Naive thymus-derived CD4-positive, alpha-beta T cell (primary cell): ENCODE data around the gene BICD1. TPM values are rescaled to one million over a fixed set of nuclear protein-coding genes. Genes with fewer than 3 reads are reported as not detected.

Source experiments
- ATAC-seq: fragments of 150-1000 bp; cut with Tn5 transposase; 2 replicates; pipeline ENCODE4 v1.10.0; 2021; ENCODE audit warnings: mild to moderate bottlenecking, moderate library complexity
- CTCF ChIA-PET: fragments of 350-600 bp; sonication (Branson Sonifier 250); formaldehyde crosslinking; loops from one replicate; lab custom pipeline; 2021; ENCODE audit warnings: antibody characterized with exemption; lab: Charles Lee
- POLR2A ChIA-PET: fragments of 350-600 bp; sonication (Branson Sonifier 250); formaldehyde crosslinking; loops from one replicate; lab custom pipeline; 2021; ENCODE audit warnings: antibody characterized with exemption, inconsistent platforms; lab: Charles Lee
- DNase-seq, 9 donors: peaks; one replicate each; pipeline versions ENCODE4 v3.0.0 to v3.0.0-alpha.2; 2020 to 2022; ENCODE audit warnings: mixed read lengths in 1 of 9
- H3K27ac ChIP-seq: one replicate; pipeline ENCODE4 v1.7.0; 2013; ENCODE audit warnings: mild to moderate bottlenecking, low read depth, low read length, moderate library complexity
- H3K27me3 ChIP-seq, 2 donors: one replicate each; pipeline ENCODE4 v1.7.0; 2013; ENCODE audit warnings: low read length in 2 of 2, mild to moderate bottlenecking in 2 of 2, moderate library complexity in 2 of 2; ENCODE audit not compliant: control insufficient read depth in 2 of 2, insufficient read depth in 2 of 2
- H3K36me3 ChIP-seq, 3 experiments: 1 replicate in 2 of 3; 2 replicates in 1 of 3; pipeline ENCODE4 v1.7.0; 2013; ENCODE audit warnings: low read length in 3 of 3, mild to moderate bottlenecking in 3 of 3, moderate library complexity in 1 of 3; ENCODE audit not compliant: insufficient read depth in 3 of 3, control insufficient read depth in 2 of 3
- H3K4me1 ChIP-seq, 2 donors: one replicate each; pipeline ENCODE4 v1.7.0; 2013; ENCODE audit warnings: low read length in 2 of 2, mild to moderate bottlenecking in 2 of 2, moderate library complexity in 1 of 2; ENCODE audit not compliant: control insufficient read depth in 2 of 2, insufficient read depth in 2 of 2
- H3K4me3 ChIP-seq: 2 replicates; pipeline ENCODE4 v1.7.0; 2013; ENCODE audit warnings: mild to moderate bottlenecking, low read length
- H3K9me3 ChIP-seq, 3 experiments: 1 replicate in 2 of 3; 2 replicates in 1 of 3; pipeline ENCODE4 v1.7.0; 2013; ENCODE audit warnings: low read length in 3 of 3; ENCODE audit not compliant: control insufficient read depth in 2 of 3
- H3K27ac Mint-ChIP-seq, 9 donors: one replicate each; pipeline ENCODE4 v1.8.0; 2020 to 2022; ENCODE audit warnings: mixed read lengths in 9 of 9, mild to moderate bottlenecking in 8 of 9, moderate library complexity in 5 of 9, inconsistent platforms in 2 of 9
- H3K27me3 Mint-ChIP-seq, 5 donors: one replicate each; pipeline ENCODE4 v1.8.0; 2021 to 2022; ENCODE audit warnings: mixed read lengths in 5 of 5, mild to moderate bottlenecking in 1 of 5
- H3K36me3 Mint-ChIP-seq, 5 donors: one replicate each; pipeline ENCODE4 v1.8.0; 2020 to 2022; ENCODE audit warnings: mixed read lengths in 5 of 5, mild to moderate bottlenecking in 3 of 5, inconsistent platforms in 1 of 5
- H3K4me1 Mint-ChIP-seq, 7 donors: one replicate each; pipeline ENCODE4 v1.8.0; 2020 to 2022; ENCODE audit warnings: mixed read lengths in 7 of 7, mild to moderate bottlenecking in 3 of 7, inconsistent platforms in 1 of 7
- H3K4me3 Mint-ChIP-seq, 10 donors: one replicate each; pipeline ENCODE4 v1.8.0; 2020 to 2022; ENCODE audit warnings: mild to moderate bottlenecking in 10 of 10, mixed read lengths in 10 of 10, moderate library complexity in 6 of 10, inconsistent platforms in 2 of 10
- H3K9me3 Mint-ChIP-seq, 11 donors: one replicate each; pipeline ENCODE4 v1.8.0; 2020 to 2022; ENCODE audit warnings: mixed read lengths in 11 of 11, mild to moderate bottlenecking in 4 of 11, inconsistent platforms in 1 of 11, moderate library complexity in 1 of 11
- intact Hi-C, 2 donors: fragments of 100-400 bp; cut with micrococcal nuclease; formaldehyde crosslinking; loops; one replicate each; pipeline ENCODE4 v1.15.1; 2023
- polyA plus RNA-seq, 2 donors: library from polyadenylated mRNA; unstranded; fragments of 300-500 nt; fragmentation: Illumina TruSeq; gene quantifications; one replicate each; pipeline ENCODE4 v1.2.3, GENCODE V29; 2021
- total RNA-seq, 6 experiments: library from RNA in 5 of 6; stranded (reverse) in 5 of 6; gene quantifications; 1 replicate in 5 of 6; 2 replicates in 1 of 6; pipeline ENCODE4 v1.2.3 and lab custom pipeline; 2021 to 2026

BICD1 gene
- total and polyA plus RNA-seq, 7 experiments from 2014 or later, result 6.3 to 25.1 (median 17.4) TPM

DNA sequence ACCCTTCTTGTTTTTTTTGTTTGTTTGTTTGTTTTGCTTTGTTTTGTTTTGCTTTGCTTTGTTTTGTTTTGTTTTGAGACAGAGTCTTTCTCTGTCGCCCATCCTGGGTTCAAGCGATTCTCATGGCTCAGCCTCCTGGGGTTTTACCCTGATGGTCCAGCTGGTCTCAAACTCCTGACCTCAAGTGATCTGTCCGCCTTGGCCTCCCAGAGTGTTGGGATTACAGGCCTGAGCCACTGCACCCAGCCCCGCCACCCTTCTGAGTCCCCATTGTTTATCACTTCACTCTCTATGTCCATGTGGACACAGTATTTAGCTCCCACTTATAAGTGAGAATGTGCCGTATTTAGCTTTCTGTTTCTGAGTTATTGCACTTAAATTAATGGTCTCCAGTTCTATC is 36.9 kb upstream of the BICD1 start:
- Histone ChIP-seq H3K4me1 (no peaks in the 10 kb centered on the region), H3K36me3 (no peaks in the 10 kb centered on the region), H3K27me3 (no peaks in the 10 kb centered on the region), H3K27ac (no peak overlapping the region), H3K9me3 (no peaks in the 10 kb centered on the region), H3K4me3 (no peak overlapping the region)
- Mint-ChIP-seq H3K4me1 (peaks cover 0 to 7% (median 0%) of the 10 kb centered on the region in 7 donors), H3K36me3 (peaks cover 0 to 8% (median 0%) of the 10 kb centered on the region in 5 donors), H3K4me3 (no peak overlapping the region), H3K27ac (peak overlapping the region in 1 of 9 donors; percentile 36), H3K27me3 (peaks cover 0 to 8% (median 0%) of the 10 kb centered on the region in 5 donors), H3K9me3 (peaks cover 0 to 7% (median 5%) of the 10 kb centered on the region in 11 donors)
- ChIA-PET POLR2A (no interaction called here), CTCF (no interaction called here)
- intact Hi-C loops, result loop anchor here in 1 of 2 donors (10.0 kb wide), 2 partner anchors 65 to 665 kb away; no protein-coding TSS in a partner anchor
- DNase-seq (no peak), ATAC-seq (no peak)

- Histone ChIP-seq H3K36me3 (no peaks in the 10 kb centered on the region), H3K9me3 (no peaks in the 10 kb centered on the region), H3K27ac (no peak overlapping the region), H3K4me1 (no peaks in the 10 kb centered on the region), H3K27me3 (no peaks in the 10 kb centered on the region), H3K4me3 (no peak overlapping the region)
- H3K36me3 Mint-ChIP-seq, result peaks cover 0 to 8% (median 0%) of the 10 kb centered on the region in 5 donors
- CTCF ChIA-PET, result interaction anchor here (1.2 kb wide), 1 partner anchor 417 kb away, joined by 3 read pairs; no protein-coding TSS in a partner anchor
- H3K4me1 Mint-ChIP-seq, result peaks cover 0 to 7% (median 0%) of the 10 kb centered on the region in 7 donors
- peaks cover 0 to 8% (median 0%) of the 10 kb centered on the region in 5 donors for H3K27me3 Mint-ChIP-seq
- ATAC-seq (no peak), DNase-seq (no peak)
- POLR2A ChIA-PET, result no interaction called here
- peak overlapping the region in 1 of 9 donors; percentile 18 for H3K27ac Mint-ChIP-seq
- intact Hi-C loops, result no loop called here
- no peak overlapping the region for H3K4me3 Mint-ChIP-seq
- H3K9me3 Mint-ChIP-seq, result peaks cover 0 to 7% (median 5%) of the 10 kb centered on the region in 11 donors
Observed at GRCh38 chr12:32070370-32070769, 36.3 kb upstream of the BICD1 start.

GRCh38 chr12:32072102-32072501 is 34.5 kb upstream of the BICD1 start:
- H3K9me3 Mint-ChIP-seq, result peaks cover 0 to 7% (median 5%) of the 10 kb centered on the region in 11 donors
- POLR2A ChIA-PET, result interaction anchor here (0.6 to 0.7 kb wide), 2 partner anchors 12 to 851 kb away, joined by 5 to 6 read pairs; no protein-coding TSS in a partner anchor
- no peak overlapping the region for H3K4me3 Mint-ChIP-seq
- no peak overlapping the region for H3K27ac Mint-ChIP-seq
- Histone ChIP-seq H3K27me3 (no peaks in the 10 kb centered on the region), H3K9me3 (no peaks in the 10 kb centered on the region), H3K27ac (no peak overlapping the region), H3K4me3 (no peak overlapping the region), H3K36me3 (no peaks in the 10 kb centered on the region), H3K4me1 (no peaks in the 10 kb centered on the region)
- DNase-seq (no peak), ATAC-seq (no peak)
- intact Hi-C loops, result no loop called here
- peaks cover 0 to 3% (median 0%) of the 10 kb centered on the region in 7 donors for H3K4me1 Mint-ChIP-seq
- H3K27me3 Mint-ChIP-seq, result peaks cover 0 to 8% (median 0%) of the 10 kb centered on the region in 5 donors
- CTCF ChIA-PET, result no interaction called here
- peaks cover 0 to 3% (median 0%) of the 10 kb centered on the region in 5 donors for H3K36me3 Mint-ChIP-seq

DNA sequence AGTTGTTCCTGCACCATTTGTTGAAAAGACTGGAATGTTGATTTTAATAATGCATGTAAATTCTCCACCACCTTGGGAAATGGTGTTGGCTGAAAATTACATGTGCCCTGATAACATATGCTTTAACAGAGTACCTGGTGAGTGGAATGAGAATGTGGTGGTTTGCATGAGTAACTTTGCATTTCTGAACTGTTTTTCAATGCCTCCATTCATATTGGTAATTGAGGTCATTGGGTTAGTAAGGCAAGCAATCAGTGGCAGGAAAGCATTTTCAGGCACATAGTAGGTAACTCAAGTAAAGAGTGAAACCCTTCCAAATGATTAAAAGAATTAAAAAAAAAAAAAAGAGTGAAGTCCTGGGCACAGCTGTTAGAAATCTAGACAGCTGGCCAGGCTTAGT is 32.2 kb upstream of the BICD1 start:
- Mint-ChIP-seq H3K9me3 (peaks cover 0 to 7% (median 5%) of the 10 kb centered on the region in 11 donors), H3K4me1 (peaks cover 0 to 2% (median 0%) of the 10 kb centered on the region in 7 donors), H3K27me3 (peaks cover 0 to 8% (median 0%) of the 10 kb centered on the region in 5 donors), H3K27ac (no peak overlapping the region), H3K4me3 (no peak overlapping the region), H3K36me3 (peaks cover 0 to 3% (median 0%) of the 10 kb centered on the region in 5 donors)
- POLR2A ChIA-PET, result no interaction called here
- no peaks in the 10 kb centered on the region for H3K4me1 ChIP-seq
- no peaks in the 10 kb centered on the region for H3K36me3 ChIP-seq
- no peak overlapping the region for H3K27ac ChIP-seq
- H3K4me3 ChIP-seq, result no peak overlapping the region
- DNase-seq (no peak), ATAC-seq (no peak)
- CTCF ChIA-PET, result no interaction called here
- H3K27me3 ChIP-seq, result no peaks in the 10 kb centered on the region
- H3K9me3 ChIP-seq, result no peaks in the 10 kb centered on the region
- intact Hi-C loops, result no loop called here

DNA sequence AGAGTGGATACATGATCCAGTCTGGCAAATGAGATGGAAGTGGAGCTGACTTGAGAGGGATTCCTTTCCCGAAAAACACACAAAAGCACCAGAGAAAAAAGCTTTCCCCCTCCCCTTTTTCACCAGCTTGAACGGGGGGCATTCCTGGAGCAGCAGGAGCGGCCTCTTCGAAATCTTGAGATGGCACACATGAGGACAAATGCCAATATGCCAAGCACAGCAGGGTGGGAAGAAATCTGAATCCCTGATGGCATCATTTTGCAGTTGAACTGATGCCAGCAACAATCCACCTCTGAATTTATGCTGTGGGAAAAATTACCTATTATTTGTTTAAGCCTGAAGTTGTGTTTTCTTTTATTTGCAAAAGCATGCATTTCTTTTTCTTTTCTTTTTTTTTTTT is 29.7 kb upstream of the BICD1 start:
- ATAC-seq, result no peak
- Mint-ChIP-seq H3K27me3 (no peaks in the 10 kb centered on the region), H3K9me3 (peaks cover 0 to 7% (median 5%) of the 10 kb centered on the region in 11 donors), H3K4me3 (no peak overlapping the region), H3K4me1 (peaks cover 0 to 2% (median 0%) of the 10 kb centered on the region in 7 donors), H3K27ac (no peak overlapping the region), H3K36me3 (no peaks in the 10 kb centered on the region)
- ChIA-PET CTCF (interaction anchor here (0.5 kb wide), 1 partner anchor 554 kb away, joined by 3 read pairs; no protein-coding TSS in a partner anchor), POLR2A (no interaction called here)
- intact Hi-C loops, result no loop called here
- Histone ChIP-seq H3K27me3 (no peaks in the 10 kb centered on the region), H3K9me3 (no peaks in the 10 kb centered on the region), H3K36me3 (no peaks in the 10 kb centered on the region), H3K27ac (no peak overlapping the region), H3K4me3 (no peak overlapping the region), H3K4me1 (no peaks in the 10 kb centered on the region)
- DNase-seq, result no peak

DNA sequence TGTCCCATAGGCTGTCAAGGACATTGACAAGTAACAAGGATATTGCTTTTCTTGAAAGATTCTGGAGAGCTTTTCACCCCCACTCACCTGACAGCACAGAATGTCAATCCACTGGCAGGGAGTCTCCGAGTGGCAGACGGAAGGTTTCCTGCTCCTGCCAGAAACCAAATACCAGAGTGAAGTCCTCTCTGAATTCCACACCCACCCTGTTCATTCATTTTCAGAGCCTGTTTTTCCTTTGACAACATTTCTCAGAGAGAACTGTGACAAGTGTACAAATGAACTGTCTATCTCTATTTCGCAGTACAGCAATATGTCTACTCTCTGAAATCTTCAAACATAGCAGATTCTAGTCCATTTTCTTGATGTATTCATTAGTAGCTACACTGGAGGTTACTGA is 26.2 kb upstream of the BICD1 start:
- Mint-ChIP-seq H3K36me3 (no peaks in the 10 kb centered on the region), H3K27me3 (no peaks in the 10 kb centered on the region), H3K9me3 (peaks cover 0 to 1% (median 0%) of the 10 kb centered on the region in 11 donors), H3K27ac (no peak overlapping the region), H3K4me3 (no peak overlapping the region), H3K4me1 (peaks cover 0 to 2% (median 0%) of the 10 kb centered on the region in 7 donors)
- ATAC-seq (no peak), DNase-seq (no peak)
- H3K4me1 ChIP-seq, result no peaks in the 10 kb centered on the region
- no peaks in the 10 kb centered on the region for H3K9me3 ChIP-seq
- H3K36me3 ChIP-seq, result no peaks in the 10 kb centered on the region
- H3K4me3 ChIP-seq, result no peak overlapping the region
- intact Hi-C loops, result no loop called here
- no peaks in the 10 kb centered on the region for H3K27me3 ChIP-seq
- no peak overlapping the region for H3K27ac ChIP-seq
- CTCF ChIA-PET, result no interaction called here
- POLR2A ChIA-PET, result no interaction called here

DNA sequence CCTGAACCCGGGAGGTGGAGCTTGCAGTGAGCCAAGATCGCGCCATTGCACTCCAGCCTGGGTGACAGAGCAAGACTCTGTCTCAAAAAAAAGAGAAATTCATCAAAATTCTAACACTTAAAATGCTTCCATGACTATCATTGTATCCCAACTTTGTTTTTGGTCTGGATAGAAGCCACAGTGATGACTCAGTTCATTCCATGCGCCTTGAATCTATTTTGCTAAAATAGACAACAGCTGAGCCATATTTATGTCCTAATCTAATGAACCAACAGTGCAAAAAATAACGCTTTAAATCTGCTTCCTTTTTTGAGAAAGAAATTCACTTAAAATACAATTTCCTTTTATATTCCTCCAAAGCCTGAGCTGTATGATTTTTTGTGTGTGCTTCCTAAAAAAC is 23.2 kb upstream of the BICD1 start:
- no peak for ATAC-seq
- no peaks in the 10 kb centered on the region for H3K9me3 ChIP-seq

More for the DNA sequence above, 23.2 kb upstream of the BICD1 start:
- POLR2A ChIA-PET, result no interaction called here
- Mint-ChIP-seq H3K4me3 (no peak overlapping the region), H3K27me3 (no peaks in the 10 kb centered on the region), H3K9me3 (no peaks in the 10 kb centered on the region), H3K36me3 (no peaks in the 10 kb centered on the region), H3K27ac (no peak overlapping the region), H3K4me1 (peaks cover 0 to 2% (median 0%) of the 10 kb centered on the region in 7 donors)
- DNase-seq, result no peak
- no peaks in the 10 kb centered on the region for H3K27me3 ChIP-seq
- no peak overlapping the region for H3K27ac ChIP-seq
- no peak overlapping the region for H3K4me3 ChIP-seq
- intact Hi-C loops, result no loop called here
- CTCF ChIA-PET, result no interaction called here
- H3K4me1 ChIP-seq, result no peaks in the 10 kb centered on the region
- no peaks in the 10 kb centered on the region for H3K36me3 ChIP-seq
